Measurements from ENCODE around the gene SPACA7.
"Not testable (repeated sequence)": the region's sequence is repeated elsewhere in the genome, so short reads cannot be mapped to it uniquely, and the experiment has no call there.

SPACA7 gene

DNA sequence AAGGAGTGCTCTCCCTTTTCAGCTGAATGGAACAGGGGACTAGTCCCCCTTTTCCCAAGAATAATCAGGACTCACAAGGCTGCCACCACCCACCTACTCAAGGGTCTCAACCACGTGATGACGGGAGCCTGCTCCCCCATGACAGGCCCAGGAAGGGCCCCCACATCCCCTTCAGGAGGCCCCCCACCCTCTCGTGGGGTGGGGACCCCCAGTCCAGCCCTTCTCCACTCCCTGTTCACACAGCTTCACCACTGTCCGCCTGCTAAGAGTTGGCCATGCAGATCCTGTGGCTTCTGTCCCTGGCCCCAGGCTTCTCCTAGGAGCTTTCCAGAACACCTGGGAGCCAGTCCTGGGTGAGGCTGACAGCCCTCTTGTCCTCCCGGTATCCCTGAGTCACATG, 56.6 kb downstream of the SPACA7 start:
- DNase-seq = not testable (repeated sequence)

DNA sequence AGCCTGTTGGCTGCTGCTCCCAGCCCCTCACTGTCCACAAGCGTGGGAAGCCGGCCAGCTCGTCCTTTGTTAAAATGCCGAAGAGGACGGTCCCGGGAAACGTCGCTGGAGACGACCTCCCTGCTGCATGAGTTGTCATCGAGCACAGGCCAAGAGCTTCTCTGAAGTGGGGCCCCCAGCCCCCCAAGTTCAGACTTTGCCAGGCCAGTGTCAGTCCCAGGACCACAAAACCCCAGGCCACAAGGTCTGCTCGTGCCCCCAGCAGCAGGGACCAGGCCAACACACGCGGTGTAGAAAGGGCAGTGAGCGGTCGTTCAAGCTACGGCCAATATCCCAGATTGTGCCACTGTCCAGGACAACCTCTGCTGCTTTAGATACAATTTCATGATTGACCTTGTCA, 57.4 kb downstream of the SPACA7 start:
- DNase-seq = not testable (repeated sequence)

DNA sequence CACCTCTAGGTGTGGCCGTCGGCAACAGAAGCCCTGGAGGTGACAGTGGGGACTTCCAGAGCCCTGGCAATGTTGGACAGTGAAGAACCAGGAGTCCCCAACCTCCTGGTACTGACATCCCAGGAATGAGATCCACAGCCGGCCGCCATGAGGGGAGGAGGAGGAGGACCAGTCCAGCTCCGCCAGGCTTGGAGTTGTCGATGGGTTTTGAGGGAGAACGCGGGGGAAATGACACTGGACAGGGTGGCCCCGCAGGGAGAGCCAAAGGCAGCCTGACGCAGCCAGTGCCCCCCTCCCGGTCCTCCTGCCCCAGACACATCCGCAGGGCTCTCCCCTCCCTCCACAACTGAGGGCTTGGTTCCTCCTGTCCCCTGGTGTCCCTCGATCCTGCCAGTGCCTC, 57.9 kb downstream of the SPACA7 start:
- no peak for DNase-seq

DNA sequence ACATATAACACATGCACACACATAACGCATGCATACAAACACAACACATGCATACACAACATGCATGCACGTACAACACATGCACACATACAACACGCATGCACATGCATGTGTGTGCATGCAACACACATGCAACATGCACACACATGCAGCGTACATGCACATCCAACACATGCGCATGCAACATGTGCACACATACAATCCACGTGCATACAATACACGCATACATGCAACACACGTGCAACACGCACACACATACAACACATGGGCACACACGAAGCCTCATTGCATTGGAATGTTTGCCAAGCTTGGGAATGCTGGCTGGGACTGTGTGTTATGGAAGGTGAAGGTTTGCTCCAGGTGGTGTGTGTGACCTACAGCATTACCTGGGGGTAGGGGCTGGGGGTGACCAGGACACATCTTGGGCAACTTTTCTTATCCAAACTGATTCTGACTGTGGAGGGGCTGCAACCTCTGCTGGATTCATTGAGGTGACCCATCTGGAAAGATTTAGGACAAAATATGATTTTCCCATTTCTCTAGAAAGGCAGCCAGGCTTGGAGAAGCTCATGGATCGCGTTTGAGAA, 58.9 kb downstream of the SPACA7 start:
- no peak for DNase-seq

DNA sequence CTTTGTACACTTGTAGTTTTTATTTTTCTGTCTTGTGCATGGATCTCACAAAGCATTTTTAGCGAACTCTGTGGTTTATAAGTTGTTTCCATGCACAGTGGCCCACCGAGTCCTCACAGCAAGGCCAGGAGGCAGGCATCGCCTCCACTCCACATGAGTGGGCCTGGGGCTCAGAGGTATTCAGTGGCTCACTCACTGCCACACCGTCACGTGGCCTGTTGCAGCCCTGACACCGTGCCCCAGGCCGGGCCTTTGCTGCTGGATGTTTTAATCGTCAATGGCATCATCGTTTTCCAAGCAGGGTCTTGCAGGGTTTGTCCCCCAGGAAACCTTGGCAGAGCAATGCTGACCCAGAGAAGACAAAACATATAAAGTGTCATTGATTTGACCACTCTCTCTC, 59.8 kb downstream of the SPACA7 start:
- DNase-seq = no peak

DNA sequence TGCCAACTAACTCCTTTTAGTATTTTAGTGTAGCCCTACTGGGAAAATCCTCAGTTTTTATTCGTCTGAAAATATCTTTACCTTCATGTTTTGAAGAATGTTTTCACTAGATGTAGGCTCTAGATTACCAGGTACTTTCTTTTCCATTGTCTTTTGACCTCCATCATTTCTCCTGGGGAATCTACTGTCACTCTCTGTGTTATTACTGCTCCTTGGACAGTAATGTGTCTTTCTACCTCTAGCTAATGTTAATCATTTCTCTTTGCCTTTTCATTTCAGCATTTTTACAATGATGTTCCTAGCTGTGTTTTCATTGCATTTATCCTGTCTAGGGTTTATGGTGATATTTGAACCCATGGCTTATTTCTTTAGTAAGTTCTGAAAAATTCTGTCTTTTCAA, 61.9 kb downstream of the SPACA7 start:
- DNase-seq = no peak

DNA sequence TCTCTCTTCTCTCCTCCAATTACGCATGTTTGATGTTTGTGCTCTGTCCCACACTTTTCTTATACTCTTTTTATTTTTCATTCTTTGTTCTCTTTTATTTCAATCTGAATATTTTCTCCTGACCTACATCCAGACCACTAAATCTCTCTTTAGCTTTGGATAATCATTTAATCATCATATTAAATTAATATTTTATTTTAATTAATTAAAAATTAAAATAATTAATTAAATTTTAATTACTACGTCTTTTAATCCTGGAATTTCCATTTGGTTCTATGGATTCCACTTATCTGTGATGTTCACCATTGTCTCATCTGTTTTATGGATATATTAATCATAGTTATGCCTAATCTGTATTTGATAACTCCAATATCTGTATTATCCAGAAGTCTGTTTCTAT, 62.4 kb downstream of the SPACA7 start:
- no peak for DNase-seq

DNA sequence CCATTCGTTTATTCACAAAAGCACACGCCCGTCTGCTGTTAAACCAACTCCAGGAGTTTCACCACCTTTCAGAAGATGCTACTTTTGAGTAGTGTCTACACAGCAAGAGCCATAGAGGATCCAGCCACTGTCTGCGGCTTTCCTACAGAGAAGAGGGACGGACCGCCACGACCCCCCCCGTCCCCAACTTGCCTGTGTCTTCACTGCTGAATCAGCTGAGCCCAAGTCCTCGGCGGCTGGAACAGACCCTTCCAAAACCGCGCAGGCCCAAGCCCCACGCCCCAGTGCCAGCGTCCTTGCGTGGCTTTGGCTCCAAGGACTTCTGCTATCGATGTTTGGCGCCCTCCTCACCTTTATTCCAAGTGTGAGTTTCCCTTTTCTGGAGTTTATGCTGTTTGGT, 65.1 kb downstream of the SPACA7 start:
- no peak for DNase-seq

DNA sequence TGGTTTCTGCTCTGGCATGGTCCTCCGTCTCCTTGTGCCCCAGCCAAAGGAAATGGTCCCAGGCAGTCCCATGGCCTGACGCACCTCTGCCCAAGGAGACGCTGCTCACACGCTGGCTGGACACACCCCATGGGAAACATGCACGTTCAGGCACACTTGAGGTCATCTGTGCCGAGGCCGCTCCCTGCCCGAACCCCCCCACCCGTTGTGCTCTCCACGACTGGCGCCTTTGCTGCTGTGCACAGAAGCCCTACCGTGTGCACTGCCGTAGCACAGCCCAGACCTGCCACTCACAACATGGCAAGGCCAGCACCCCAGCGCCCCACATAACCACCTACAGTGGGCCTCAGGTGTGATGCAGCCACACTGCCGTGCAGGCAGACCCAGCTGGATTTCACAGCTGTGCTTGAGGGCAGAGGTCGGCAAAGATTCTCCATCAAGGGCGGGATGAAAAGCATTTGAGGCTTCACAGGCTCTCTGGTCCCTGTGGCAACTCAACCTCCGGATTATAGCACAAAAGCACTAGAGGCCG, 65.7 kb downstream of the SPACA7 start:
- DNase-seq = no peak

DNA sequence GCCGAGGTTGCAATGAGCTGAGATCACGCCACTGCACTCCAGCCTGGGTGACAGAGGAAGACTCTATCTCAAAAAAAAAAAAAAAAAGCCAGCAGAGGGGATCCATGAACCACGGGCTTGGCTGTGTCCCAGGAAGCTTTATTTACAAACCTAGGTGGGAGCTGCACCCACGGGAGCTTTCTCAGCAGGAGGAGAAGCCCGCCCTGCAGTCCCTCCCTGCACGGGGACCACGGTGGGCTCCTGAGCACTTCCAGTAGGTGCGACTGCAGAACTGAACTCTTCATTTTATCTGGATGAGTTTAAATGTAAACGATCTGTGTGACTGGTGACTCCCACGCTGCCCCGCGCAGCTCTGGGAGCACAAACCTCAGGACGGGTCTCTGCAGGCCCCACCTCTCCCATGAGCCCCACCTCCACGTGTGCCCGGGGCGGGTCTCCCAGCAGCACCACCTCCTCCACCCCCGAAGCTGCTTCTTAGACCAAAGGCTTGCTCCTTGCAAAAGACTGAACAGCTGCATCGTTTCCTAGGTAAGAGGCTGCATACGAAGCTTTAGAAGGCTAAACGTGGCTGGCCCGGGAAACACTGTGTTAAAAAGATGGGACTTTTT, 66.4 kb downstream of the SPACA7 start:
- no peak for DNase-seq

DNA sequence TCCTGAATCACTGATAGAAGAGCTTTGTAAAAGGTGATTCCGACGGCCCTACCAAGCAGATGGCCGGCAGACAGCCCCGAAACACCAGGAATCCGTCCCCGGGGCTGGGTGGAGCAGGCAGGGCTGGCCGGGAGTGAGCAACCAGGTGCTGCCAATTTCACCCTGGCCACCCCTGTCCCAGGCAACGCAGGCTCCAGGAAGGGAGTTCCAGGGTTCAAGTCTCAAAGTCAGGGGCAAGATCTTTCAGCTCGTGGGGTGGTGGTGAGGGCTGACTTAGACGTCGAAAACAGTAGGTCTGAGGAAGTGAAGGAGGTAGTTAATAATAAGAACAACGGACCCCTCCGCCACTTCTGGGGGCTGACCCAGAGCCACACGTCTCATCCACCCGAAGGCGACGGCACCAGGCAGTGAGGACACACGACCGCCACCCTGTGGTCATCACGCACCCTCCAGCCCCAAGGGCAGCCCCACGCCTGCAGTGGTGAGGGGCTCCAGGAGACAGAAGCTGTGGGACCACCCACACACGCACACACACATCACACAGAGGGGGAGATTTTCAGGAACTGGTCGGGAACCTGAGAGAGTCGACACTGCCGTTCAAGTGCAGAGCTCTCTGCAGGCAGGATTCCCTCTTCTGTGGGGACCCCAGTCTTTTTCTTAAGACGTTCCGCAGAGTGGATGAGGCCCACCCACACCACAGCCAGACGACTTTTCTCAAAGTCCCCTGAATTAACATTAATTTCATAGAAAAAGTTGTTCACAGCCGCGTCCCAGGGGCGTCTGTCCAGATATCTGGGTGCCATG, 67.2 kb downstream of the SPACA7 start:
- DNase-seq = no peak

DNA sequence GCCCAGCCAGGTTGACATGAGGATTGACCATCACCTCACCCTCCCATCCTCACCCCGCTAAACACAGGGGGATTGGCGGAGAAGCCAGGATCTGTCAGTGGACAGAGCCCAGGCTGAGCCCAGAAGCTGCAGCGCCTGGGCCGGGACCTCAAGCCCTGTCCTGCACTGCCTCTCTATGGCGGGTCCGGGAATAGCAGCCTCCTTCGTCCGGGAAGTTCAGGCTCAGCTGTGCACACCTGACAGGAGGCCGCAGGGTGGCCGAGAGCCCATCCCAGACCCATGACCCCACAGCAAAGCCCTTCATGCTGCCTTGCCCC, 67.8 kb downstream of the SPACA7 start:
- DNase-seq = peak in 2 of 4 experiments; percentile 8 to 14

DNA sequence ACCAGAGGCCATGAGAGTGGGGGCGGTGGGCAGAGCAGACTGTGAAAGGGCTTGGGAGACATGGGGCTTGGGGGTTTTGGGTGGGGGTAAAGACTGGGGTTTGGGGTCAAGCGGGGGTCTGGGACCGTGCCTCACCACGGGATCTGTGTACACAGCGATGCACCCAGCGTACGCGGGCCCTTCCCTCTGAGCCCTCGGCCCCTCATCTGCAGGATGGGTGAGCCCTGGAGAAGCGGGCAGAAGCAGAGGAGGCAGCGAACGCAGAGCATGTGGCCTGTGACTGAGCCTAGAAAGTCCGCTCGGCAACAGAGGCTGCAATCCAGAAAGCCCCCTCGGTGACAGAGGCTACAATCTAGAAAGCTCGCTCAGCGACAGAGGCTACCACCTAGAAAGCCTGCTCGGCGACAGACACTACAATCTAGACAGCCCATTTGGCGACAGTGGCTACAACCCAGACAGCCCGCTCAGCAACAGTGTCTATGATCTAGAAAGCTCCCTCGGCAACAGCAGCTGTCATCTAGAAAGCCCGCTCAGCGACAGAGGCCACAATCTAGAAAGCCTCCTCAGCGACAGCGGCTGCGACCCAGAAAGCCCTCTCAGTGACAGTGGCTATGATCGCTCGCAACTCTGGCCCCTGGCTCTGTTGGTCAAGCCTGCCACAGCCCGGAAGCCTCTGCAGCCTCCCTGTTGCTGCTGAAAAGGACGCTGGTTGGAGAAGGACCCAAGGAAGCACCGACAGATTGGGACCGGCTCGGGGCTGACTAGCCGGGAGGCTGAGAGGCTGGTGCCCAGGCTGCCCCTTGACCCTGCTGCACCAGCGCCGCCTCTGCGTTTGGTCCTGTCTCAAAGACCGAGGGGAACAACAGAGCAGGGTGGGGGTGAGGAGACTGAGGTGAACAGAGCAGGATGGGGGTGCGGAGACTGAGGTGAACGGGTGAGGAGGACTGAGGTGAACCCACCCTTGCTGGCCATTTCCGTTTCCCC, 68.6 kb downstream of the SPACA7 start:
- DNase-seq = no peak

DNA sequence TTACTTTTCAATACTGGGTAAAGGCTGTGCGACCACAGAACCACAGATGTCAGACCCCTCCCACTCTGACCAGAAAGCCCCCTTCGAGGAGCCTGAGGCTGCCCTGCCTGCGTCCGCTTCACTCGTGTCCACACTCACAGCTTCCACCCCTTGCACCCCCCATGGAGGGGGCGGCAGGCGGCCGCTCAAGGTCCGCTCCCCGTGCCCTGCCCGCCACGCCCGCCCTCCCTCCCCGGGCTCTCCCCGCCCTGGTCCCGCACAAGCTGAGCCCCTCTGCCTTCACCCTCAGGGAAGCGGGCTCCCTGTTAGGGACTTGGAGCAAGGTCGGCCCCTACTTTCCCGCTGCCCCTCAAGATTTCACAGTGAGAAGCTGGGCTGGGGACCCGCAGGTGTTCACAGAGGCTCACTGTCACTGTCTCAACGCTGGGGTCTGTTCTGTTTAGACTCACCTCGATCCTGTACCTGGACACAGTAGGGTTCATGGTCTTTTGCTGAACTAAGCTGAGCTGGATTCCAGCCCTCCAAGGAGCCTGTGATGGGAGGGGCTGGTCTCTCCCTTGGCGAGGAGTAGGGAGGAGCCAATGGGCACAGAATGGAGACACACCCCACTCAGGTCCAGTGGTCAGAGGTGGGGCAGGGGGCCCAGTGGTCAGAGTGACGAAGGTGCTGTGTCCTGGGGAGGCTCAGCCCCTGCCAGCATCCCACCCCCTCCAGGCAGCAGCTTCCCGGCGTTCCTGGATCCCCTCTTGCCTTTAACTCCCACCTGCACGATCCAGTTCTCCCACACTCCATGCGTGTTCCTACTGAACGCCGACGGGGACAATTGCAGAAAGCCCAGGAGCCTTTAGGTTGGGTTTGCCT, 69.5 kb downstream of the SPACA7 start:
- no peak for DNase-seq

DNA sequence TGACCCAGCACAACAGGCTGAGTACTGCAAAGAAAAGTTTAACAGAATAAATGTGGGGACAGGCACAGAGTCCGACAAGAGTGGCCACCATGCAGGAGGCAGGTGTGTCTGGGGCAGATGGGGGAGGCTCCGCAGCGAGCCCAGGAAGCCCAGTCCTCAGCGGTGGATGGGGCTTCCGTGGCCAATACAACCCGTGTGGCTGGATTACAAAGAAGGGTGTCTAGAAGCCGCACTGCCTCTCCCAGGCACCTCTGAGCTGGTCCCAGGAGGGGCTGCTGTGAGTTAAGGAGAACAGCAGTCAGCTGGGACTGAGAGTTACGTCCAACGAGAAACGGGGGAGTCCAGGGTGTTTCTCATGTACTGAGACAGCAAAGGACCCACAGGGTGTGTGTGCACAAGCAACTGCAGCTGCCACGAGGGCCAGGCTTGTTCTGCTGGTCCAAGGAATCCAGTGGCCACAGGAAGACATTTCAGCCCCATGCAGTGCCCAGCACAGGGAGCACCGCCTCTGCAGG, 70.2 kb downstream of the SPACA7 start:
- no peak for DNase-seq

DNA sequence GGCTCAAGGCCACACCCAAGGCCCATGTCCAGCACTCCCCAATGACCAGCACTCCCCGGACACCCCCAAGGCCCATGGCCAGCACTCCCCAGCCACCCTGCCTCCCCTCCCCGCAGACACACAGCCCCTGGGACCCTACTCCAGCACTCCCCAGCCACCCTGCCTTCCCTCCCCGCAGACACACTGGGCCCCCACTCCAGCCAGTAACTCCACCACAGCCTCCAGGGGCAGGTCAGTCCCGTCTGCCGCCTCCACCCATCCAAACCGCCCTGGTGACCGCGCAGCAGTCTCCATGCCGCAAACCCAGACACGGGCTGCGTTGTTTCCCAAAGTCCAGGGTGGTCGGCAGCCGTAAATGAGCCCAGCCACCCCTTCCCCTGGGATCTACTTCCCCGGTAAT, 70.7 kb downstream of the SPACA7 start:
- no peak for DNase-seq

DNA sequence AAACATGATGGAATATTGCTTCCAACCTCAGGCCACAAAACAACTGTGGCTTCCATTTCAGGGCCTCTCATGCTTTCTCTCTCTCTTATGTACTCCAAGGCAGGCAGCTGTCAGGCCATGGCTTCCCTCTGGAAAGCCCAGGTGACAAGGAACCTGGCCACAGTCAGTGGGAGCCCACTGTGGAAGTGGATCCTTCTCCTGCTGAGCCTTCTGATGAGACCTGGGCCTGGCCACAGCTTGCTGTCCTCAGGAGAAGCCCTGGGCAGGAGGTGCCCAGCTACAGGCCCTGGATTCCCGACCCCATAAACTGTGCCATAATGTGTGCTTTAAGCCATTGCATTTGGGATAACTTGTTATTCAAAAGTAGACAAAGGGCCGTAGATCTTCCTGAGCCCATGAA, 71.2 kb downstream of the SPACA7 start:
- DNase-seq = no peak

DNA sequence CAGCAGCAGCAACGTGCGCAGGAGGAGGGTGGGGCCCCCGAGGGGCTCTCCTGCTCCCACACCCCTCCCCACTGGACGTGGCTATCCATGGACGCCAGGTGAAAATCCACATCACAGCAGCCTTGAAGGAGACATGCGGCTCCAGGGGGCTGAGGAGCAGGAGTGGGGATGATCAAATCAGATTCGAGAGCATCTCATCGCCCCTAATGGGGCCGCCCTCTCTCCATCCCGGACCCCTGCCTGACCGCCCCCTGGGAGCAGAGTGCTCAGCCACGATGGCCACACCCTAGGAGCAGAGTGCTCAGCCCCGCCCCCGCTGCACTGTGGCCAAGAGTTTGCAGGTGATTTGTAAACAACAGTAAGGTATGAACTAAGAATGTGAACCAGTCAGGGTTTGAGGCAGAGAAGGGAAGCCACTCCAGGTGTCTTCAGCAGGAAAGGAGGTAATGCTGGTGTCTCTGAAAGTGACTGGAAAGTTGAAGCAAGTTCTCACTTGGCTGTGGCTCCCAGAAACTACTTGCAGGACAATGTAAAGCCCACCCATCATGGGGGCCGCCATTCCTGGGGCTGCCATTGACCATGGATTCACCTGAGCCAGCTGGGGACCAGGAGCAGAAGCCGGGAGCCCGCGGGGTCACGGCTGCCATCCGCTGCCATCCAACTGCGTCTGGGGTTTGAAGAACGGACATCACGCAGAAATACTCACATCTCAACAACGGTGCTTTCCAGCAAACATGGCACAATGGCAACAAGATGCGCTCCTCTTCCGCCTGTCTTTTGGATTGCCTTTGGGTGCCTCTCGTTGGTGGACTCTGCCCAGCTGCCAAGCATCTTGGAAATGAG, 71.8 kb downstream of the SPACA7 start:
- DNase-seq = no peak

DNA sequence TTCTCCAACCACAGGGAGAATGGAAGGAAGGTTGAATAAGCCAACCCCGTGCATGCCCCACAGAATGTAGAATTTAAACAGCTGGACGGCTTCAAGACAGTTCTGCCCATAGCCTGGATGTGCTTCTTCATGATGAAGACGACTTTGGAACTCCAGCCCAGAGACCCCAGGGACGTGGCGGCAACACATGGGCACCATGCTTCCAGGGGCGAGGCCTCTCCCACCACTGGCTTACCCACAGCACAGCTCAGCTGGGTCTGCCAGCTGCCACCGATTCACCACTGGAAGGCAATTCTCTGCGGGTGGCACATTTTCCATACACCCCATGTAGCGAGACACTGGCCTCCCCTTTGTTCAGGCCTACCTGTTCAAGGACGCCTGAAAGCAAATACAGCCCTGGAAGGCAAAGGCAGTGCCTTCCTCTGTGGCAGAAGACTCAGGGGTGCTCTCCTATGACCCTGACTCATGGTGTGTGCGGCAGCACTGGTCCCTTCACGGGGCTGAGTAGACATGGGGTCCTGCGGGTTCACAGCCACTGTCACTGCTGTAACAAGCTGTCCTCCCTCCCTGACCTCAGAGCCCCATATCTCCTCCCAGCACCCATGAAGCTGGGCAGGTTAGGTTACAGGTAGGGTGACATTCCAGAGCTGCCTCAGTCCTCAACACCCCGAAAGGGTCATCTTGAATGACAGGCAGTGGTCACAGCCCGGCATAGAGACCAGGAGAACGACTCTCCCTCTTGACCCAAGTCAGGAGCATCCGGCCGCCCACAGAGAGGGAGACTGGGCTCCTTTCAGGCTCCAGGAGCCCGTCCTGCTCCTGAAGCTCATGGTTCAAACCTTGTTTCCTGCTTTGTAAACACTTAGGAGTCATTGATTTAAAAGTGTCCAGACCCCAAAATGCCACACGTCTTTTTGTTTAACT, 72.7 kb downstream of the SPACA7 start:
- DNase-seq = no peak

DNA sequence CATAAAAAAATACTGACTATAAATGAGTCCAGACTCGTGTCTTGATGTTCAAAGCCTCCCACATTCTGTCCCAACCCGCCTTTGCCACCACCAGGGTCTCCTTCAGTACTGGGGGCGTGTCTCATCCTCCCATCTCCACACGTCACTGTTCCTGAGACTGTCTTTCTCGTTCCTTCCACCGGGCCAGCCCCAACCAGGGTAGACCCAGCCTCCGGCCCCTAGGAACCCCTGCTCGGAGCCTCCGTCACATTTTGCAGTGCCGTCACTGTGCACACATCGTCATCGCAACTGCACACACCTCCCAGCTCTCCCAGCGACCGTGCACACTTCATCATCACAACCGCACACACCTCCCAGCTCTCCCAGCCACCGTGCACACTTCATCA, 73.4 kb downstream of the SPACA7 start:
- no peak for DNase-seq

All from activated naive CD4-positive, alpha-beta T cell (primary cell).